GM12875 (cell line): ENCODE results near the gene RAB4A.

ENCODE experiments used
- H3K4me3 ChIP-seq: one replicate; pipeline ENCODE4 v1.5.1; 2011; ENCODE audit warnings: low read depth, low read length, control low read depth
- TF ChIP-seq, protein P1 (sequence below): IDR thresholded peaks from 2 replicates; pipeline ENCODE4 v1.5.1; 2011; ENCODE audit warnings: low read depth, mild to moderate bottlenecking, control low read depth, inconsistent platforms, low read length, moderate library complexity, borderline replicate concordance; ENCODE audit not compliant: insufficient read depth

The RAB4A gene

DNA sequence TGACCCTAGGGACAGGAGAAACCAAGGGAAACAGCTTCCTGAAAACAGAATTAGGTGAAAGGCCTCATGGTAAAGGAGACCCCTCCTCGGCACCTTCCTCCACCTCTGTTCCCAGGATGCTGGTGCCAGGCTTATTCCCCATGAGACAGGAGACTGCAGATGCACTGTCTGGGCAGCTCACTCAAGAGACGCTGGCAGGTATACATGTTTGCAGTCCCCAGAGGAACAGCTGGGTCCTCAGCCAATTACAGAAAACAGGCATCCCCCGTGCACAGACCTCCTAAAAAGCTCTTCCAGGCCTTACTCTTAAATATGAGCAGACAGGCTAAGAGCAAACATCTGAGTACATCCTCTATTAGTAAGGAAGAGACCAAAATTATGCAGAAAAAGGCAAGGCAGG, 65.4 kb downstream of the RAB4A start:
- TF ChIP-seq, protein P1, sequence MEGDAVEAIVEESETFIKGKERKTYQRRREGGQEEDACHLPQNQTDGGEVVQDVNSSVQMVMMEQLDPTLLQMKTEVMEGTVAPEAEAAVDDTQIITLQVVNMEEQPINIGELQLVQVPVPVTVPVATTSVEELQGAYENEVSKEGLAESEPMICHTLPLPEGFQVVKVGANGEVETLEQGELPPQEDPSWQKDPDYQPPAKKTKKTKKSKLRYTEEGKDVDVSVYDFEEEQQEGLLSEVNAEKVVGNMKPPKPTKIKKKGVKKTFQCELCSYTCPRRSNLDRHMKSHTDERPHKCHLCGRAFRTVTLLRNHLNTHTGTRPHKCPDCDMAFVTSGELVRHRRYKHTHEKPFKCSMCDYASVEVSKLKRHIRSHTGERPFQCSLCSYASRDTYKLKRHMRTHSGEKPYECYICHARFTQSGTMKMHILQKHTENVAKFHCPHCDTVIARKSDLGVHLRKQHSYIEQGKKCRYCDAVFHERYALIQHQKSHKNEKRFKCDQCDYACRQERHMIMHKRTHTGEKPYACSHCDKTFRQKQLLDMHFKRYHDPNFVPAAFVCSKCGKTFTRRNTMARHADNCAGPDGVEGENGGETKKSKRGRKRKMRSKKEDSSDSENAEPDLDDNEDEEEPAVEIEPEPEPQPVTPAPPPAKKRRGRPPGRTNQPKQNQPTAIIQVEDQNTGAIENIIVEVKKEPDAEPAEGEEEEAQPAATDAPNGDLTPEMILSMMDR, result no peak
- no peak overlapping the region for H3K4me3 ChIP-seq

DNA sequence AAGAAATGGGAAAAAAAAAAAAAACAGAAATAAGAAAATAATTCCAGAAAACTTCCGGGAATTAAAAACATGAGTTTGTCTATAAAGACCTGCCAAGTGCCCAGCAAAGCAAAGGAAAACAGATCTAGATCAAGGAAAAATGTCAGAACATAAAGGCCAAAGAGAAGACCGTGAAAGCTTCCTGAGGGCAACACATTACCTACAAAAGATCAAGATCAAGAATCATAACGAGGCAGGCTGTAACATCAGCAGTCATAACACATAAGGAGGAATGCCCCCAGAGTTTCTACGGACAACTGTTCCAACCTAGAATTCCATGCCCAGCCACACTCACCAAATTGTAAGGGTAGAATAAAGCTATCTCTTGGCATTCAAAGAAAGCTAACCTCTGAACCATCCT, 68.2 kb downstream of the RAB4A start:
- no peak overlapping the region for H3K4me3 ChIP-seq
- TF ChIP-seq, protein P1, result no peak

DNA sequence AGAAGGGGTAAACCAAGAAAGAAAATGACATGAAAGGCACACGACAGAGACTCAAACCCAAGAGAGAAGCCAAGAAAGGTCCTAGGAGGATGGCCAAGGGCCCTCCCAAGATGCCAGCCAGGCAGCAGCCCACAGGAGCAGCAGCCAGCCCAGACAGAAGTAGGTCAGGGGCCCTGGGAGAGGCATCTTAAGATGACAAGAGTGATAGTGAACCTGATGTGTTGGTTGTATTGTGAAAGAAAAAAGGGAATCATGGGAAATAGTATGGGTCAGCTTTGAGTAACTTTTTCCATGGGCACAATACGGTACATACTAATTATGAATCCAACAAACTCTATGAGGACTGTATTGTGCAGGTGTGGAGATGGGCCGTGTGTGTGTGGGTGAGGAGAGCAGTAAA, 68.6 kb downstream of the RAB4A start:
- no peak overlapping the region for H3K4me3 ChIP-seq
- TF ChIP-seq, protein P1, result no peak

DNA sequence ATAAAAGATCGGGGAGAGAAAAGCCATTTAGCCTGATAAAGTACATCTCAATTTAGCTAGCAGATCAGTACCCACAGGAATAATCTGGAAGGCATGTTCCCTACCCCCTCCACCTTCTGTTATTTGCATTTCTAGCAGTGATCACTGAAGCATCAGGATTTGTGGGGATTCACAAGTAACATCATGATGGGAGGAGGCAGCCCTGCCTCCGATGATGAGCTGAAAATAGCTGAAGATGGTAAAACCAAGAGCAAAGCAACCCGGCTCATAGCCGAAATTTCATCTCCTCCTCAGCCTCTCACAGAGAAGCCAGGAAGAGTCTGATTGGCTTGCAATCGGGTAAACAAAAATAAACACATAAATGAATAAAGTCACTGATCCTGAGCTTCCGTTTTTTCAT, 69.6 kb downstream of the RAB4A start:
- TF ChIP-seq, protein P1, result no peak
- H3K4me3 ChIP-seq, result no peak overlapping the region

DNA sequence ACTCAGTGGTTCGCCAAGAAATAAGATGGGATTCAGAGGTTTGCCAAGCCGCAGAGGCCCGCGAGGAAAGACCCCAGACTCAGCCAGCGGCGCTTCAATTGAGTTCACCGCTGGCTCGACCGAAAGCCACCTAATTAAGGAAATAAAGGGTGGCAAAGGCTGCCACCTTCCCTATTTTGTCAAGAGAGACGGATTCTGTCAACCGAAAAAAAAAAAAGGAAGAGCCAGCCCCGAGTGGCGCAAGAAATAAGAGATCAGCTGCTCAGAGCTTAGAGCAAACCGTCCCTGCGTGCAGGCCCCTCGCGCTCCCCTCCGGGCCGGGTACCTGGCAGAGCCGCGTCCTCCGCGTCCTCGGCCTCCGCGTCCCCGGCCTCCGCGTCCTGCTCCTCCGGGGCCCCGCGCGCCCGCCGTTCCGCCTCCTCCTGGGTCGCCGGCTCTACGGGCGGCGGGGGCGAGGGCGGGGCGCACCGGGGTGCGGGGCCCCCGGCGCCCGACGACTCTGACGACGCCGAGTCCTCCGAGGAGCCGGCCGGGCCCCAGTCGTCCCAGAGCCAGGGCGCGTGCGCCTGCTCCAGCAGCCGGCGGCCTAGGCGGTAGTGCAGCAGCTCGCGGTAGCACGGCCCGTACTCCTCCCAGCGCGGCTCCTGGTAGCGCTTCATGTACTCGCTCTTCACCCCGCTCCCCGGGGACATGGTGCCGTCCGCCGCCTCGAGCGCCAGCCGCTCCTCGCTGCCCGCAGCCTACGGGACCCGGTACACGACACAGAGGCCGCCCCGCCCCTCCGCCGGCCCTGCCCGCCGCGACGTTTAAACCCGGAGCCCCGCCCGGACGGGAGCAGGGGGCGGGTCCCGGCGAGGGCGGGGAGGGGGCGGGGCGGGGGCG, 71.1 kb downstream of the RAB4A start:
- H3K4me3 ChIP-seq, result peak overlapping the region; percentile 91
- TF ChIP-seq, protein P1, result no peak

DNA sequence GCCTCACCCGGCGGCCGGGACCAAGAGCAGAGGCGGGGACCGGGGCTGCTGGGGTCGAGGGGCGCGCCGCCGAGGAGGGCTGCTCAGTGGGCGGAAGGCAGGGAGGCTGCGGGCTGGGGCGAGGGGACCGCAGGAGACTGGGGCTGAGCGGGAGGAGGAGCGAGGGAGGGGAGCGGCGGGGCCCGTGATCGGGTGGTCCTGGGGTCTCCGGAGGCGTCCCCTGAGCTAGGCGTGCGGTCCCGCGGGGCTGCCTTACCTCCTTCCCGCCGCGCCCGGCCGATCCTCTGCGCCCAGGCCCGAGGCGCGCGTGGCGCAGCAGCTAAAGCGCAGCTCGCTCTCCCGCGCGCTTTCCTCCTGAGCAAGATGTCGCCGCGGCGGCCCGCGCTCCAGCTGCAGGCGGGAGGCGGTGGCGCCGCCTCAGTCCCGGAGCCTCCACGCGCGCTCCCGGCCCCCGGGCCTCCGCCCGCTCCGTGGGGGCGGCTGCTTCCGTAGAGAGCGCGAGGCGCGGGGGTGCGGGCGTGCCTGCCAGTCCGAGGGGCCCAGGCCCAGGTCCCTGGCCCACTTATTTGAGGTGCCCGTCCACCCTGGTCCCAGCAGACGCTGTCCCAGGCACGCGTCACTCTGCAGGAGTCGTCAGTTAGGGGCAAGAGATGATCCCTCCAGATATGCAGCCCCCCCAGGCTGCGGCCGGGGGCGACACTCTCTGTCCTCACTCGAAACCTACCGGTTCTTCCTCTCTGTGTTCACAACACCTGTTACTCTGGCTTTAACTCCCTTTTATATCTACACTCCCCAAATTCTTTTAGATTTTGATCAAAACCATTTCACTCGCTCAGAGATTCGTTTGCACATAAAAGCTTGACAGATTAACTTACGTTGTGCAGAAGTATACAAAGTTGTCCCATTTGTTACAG, 72.0 kb downstream of the RAB4A start, which contains the start of gene CCSAP:
CCSAP (minus strand) TSS at position 392 of the 914 bp plus-strand sequence. CDS start 582 bp downstream, outside the sequence.
- TF ChIP-seq, protein P1, result no peak
- H3K4me3 ChIP-seq, result peak within 1 kb of the TSS; percentile 91

DNA sequence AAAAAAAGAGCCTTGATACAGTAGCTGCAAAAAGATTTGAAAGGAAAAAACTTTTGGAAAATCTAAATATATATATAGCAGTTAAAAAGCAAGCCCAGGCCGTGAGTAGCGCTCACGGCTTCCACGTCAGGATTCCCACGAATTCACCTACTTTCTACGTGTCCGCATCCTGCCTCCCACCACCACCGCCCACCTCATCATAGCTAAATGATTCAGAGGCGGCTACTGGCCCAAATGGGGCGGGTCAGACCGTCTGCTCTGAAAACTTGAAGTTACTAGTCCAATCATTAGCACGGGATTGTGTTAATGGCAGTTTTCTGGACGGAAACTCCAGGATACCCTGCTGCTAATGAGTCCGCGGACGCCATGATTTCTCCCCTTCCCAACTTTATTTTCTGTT, 73.2 kb downstream of the RAB4A start:
- TF ChIP-seq, protein P1, result no peak
- H3K4me3 ChIP-seq, result no peak overlapping the region
